M059J (cell line): Measurements from ENCODE around the gene ZDHHC4. TPM values are rescaled to one million over a fixed set of nuclear protein-coding genes. Genes with fewer than 3 reads are reported as not detected.

ENCODE experiments used
- DNase-seq: peaks from one replicate; pipeline ENCODE4 v3.0.0-alpha.2; 2012; ENCODE audit warnings: low read depth
- total RNA-seq: library from RNA; depleted of rRNA; stranded (reverse); fragments of >200 nt; shearing (Covaris generic); gene quantifications from 2 replicates; pipeline ENCODE4 v1.2.3, GENCODE V29; 2014; rRNA removed

ZDHHC4 gene
- total RNA-seq: 67.1 and 70.0 TPM in 2 replicates

GRCh38 chr7:6577369-6578113, at the start of gene ZDHHC4:
Gene ZDHHC4, plus strand, starts transcription at chr7:6577454. Its CDS starts 3,108 bp downstream, at chr7:6580562.
- peak; percentile 88 for DNase-seq

GRCh38 chr7:6528401-6529130, 48.7 kb upstream of the ZDHHC4 start:
- no peak for DNase-seq

GRCh38 chr7:6529643-6530042, 47.6 kb upstream of the ZDHHC4 start:
- DNase-seq: no peak

- no peak for DNase-seq
Observed at GRCh38 chr7:6530626-6531491, 46.4 kb upstream of the ZDHHC4 start.

- DNase-seq: no peak
Observed at GRCh38 chr7:6531492-6532279, 45.6 kb upstream of the ZDHHC4 start.

- DNase-seq: no peak
Observed at GRCh38 chr7:6532516-6532915, 44.7 kb upstream of the ZDHHC4 start.

- DNase-seq: no peak
Observed at GRCh38 chr7:6533893-6534495, 43.3 kb upstream of the ZDHHC4 start.

- DNase-seq: peak; percentile 20
Observed at GRCh38 chr7:6536262-6537260, 40.7 kb upstream of the ZDHHC4 start.

- no peak for DNase-seq
Observed at GRCh38 chr7:6542368-6542767, 34.9 kb upstream of the ZDHHC4 start.

- DNase-seq: no peak
Observed at GRCh38 chr7:6545398-6546126, 31.7 kb upstream of the ZDHHC4 start.

GRCh38 chr7:6546498-6547251, 30.6 kb upstream of the ZDHHC4 start:
- DNase-seq: peak; percentile 31

GRCh38 chr7:6547400-6547799, 29.9 kb upstream of the ZDHHC4 start:
- DNase-seq: no peak

- no peak for DNase-seq
Observed at GRCh38 chr7:6551016-6551511, 26.2 kb upstream of the ZDHHC4 start, which contains the start of gene GRID2IP. Gene GRID2IP, minus strand, starts transcription at chr7:6551461. Its CDS starts 25 bp downstream, at chr7:6551436.

GRCh38 chr7:6553448-6554044, 23.7 kb upstream of the ZDHHC4 start:
- no peak for DNase-seq

- no peak for DNase-seq
Observed at GRCh38 chr7:6554848-6555247, 22.4 kb upstream of the ZDHHC4 start.

GRCh38 chr7:6556196-6556595, 21.1 kb upstream of the ZDHHC4 start:
- no peak for DNase-seq

- DNase-seq: peak; percentile 75
Observed at GRCh38 chr7:6558837-6559236, 18.4 kb upstream of the ZDHHC4 start.
